Uterus (tissue), 2 donors: ENCODE measurements around the gene FASN.

Experiments
- CTCF ChIP-seq, 4 experiments: fragments of 200-600 bp in 2 of 4; fragments of 450-650 bp in 2 of 4; sonication (generic) in 2 of 4; IDR thresholded peaks; one replicate each; pipeline ENCODE4 v1.5.1; 2016 to 2019; ENCODE audit warnings: antibody characterized with exemption in 4 of 4, mild to moderate bottlenecking in 2 of 4, moderate library complexity in 1 of 4
- POLR2A ChIP-seq, 2 donors: fragments of 450-650 bp; IDR thresholded peaks; one replicate each; pipeline ENCODE4 v1.6.1; 2016; ENCODE audit warnings: antibody characterized with exemption in 2 of 2, mild to moderate bottlenecking in 1 of 2, moderate library complexity in 1 of 2

GRCh38 chr17:82083009-82083408 is 15.0 kb downstream of the FASN start:
- TF ChIP-seq CTCF (IDR thresholded peaks at IDR 0.05) (no peak), POLR2A (IDR thresholded peaks at IDR 0.05) (no peak)
